HG03108 (cell line): ENCODE measurements around the gene FAR1.
"Not testable (repeated sequence)": the region's sequence is repeated elsewhere in the genome, so short reads cannot be mapped to it uniquely, and the experiment has no call there.

ENCODE experiments used
- ATAC-seq: cut with Tn5 transposase; IDR thresholded peaks from one replicate; pipeline ENCODE4 v1.9.1; 2021; ENCODE audit warnings: moderate library complexity; ENCODE audit not compliant: unreplicated experiment

Gene FAR1

GRCh38 chr11:13702071-13702470, 33.6 kb downstream of the FAR1 start:
- ATAC-seq = no peak

- no peak for ATAC-seq
Observed at GRCh38 chr11:13705710-13706109, 37.2 kb downstream of the FAR1 start.

GRCh38 chr11:13713982-13714381, 45.5 kb downstream of the FAR1 start:
- no peak for ATAC-seq

GRCh38 chr11:13717331-13717730, 48.9 kb downstream of the FAR1 start:
- ATAC-seq = no peak

- ATAC-seq = no peak
Observed at GRCh38 chr11:13718394-13718793, 49.9 kb downstream of the FAR1 start.

- no peak for ATAC-seq
Observed at GRCh38 chr11:13720940-13721339, 52.5 kb downstream of the FAR1 start.

GRCh38 chr11:13721760-13722159, 53.3 kb downstream of the FAR1 start:
- no peak for ATAC-seq

GRCh38 chr11:13726456-13726855, 58.0 kb downstream of the FAR1 start:
- no peak for ATAC-seq

- no peak for ATAC-seq
Observed at GRCh38 chr11:13728076-13728475, 59.6 kb downstream of the FAR1 start.

GRCh38 chr11:13734530-13734929, 66.1 kb downstream of the FAR1 start:
- no peak for ATAC-seq

- ATAC-seq = no peak
Observed at GRCh38 chr11:13745165-13745564, 76.7 kb downstream of the FAR1 start.

GRCh38 chr11:13753316-13753715, 84.8 kb downstream of the FAR1 start:
- ATAC-seq = not testable (repeated sequence)

GRCh38 chr11:13759050-13759449, 90.6 kb downstream of the FAR1 start:
- no peak for ATAC-seq

GRCh38 chr11:13760115-13760514, 91.6 kb downstream of the FAR1 start:
- no peak for ATAC-seq

- ATAC-seq = no peak
Observed at GRCh38 chr11:13761250-13761649, 92.8 kb downstream of the FAR1 start.

- ATAC-seq = no peak
Observed at GRCh38 chr11:13761716-13762115, 93.2 kb downstream of the FAR1 start.

GRCh38 chr11:13762718-13763117, 94.2 kb downstream of the FAR1 start:
- ATAC-seq = no peak

GRCh38 chr11:13763341-13763740, 94.9 kb downstream of the FAR1 start:
- ATAC-seq = no peak

GRCh38 chr11:13765886-13766285, 97.4 kb downstream of the FAR1 start:
- ATAC-seq = no peak

GRCh38 chr11:13767471-13767870, 99.0 kb downstream of the FAR1 start:
- ATAC-seq = no peak

- ATAC-seq = no peak
Observed at GRCh38 chr11:13769188-13769587, 100.7 kb downstream of the FAR1 start.

GRCh38 chr11:13771151-13771550, 102.7 kb downstream of the FAR1 start:
- ATAC-seq = no peak

- ATAC-seq = no peak
Observed at GRCh38 chr11:13772223-13773046, 104.0 kb downstream of the FAR1 start.
